ENCODE data around the gene HDAC4. TPM values are rescaled to one million over a fixed set of nuclear protein-coding genes. Genes with fewer than 3 reads are reported as not detected.
A peak's percentile ranks its signal among the peaks of the same experiment; 100 is the strongest.

Gene HDAC4
- total and polyA plus RNA-seq, 4 donors, result 6.8 to 75.5 (median 30.2) TPM

- intact Hi-C loops (cut with DNase I), result loop anchor here in 1 of 2 donors (2.0 kb wide), 1 partner anchor 21 kb away; no protein-coding TSS in a partner anchor
- DNase-seq (peak; percentile 62 to 76), ATAC-seq (ENCODE audit: low FRiP score) (no peak)
- Histone ChIP-seq H3K27me3 (ENCODE audit: control insufficient read depth in 1 of 2, insufficient read depth in 2 of 2, low read length in 1 of 2) (no peaks in the 10 kb centered on the region), H3K9me3 (ENCODE audit: control insufficient read depth, low read length) (no peaks in the 10 kb centered on the region), H3K36me3 (ENCODE audit: control insufficient read depth in 1 of 2, insufficient read depth in 2 of 2, low read length in 1 of 2) (no peaks in the 10 kb centered on the region), H3K27ac (ENCODE audit: low read depth in 1 of 2, low read length in 2 of 2) (no peak overlapping the region), H3K4me1 (ENCODE audit: control insufficient read depth in 1 of 2, insufficient read depth in 2 of 2, low read length in 2 of 2) (no peaks in the 10 kb centered on the region), H3K4me3 (ENCODE audit: low read length in 2 of 2) (no peak overlapping the region)
- WGBS, 2 donors, result 92 to 93% methylated on average over 23 of the region's 23 CpGs
These were observed 127.3 kb downstream of the HDAC4 start for GRCh38 chr2:239273280-239274234.

- Histone ChIP-seq H3K4me1 (ENCODE audit: control insufficient read depth in 1 of 2, insufficient read depth in 2 of 2, low read length in 2 of 2) (no peaks in the 10 kb centered on the region), H3K9me3 (ENCODE audit: control insufficient read depth, low read length) (no peaks in the 10 kb centered on the region), H3K36me3 (ENCODE audit: control insufficient read depth in 1 of 2, insufficient read depth in 2 of 2, low read length in 1 of 2) (no peaks in the 10 kb centered on the region), H3K4me3 (ENCODE audit: low read length in 2 of 2) (no peak overlapping the region), H3K27ac (ENCODE audit: low read depth in 1 of 2, low read length in 2 of 2) (no peak overlapping the region), H3K27me3 (ENCODE audit: control insufficient read depth in 1 of 2, insufficient read depth in 2 of 2, low read length in 1 of 2) (no peaks in the 10 kb centered on the region)
- intact Hi-C loops (cut with DNase I), result no loop called here
- ATAC-seq (ENCODE audit: low FRiP score), result no peak
- no peak for DNase-seq
- 97 to 98% methylated on average over 9 of the region's 9 CpGs for WGBS, 2 donors
These were observed 128.2 kb downstream of the HDAC4 start for GRCh38 chr2:239272626-239273025.

- Histone ChIP-seq H3K9me3 (ENCODE audit: control insufficient read depth, low read length) (no peaks in the 10 kb centered on the region), H3K4me1 (ENCODE audit: control insufficient read depth in 1 of 2, insufficient read depth in 2 of 2, low read length in 2 of 2) (no peaks in the 10 kb centered on the region), H3K36me3 (ENCODE audit: control insufficient read depth in 1 of 2, insufficient read depth in 2 of 2, low read length in 1 of 2) (no peaks in the 10 kb centered on the region), H3K27me3 (ENCODE audit: control insufficient read depth in 1 of 2, insufficient read depth in 2 of 2, low read length in 1 of 2) (no peaks in the 10 kb centered on the region), H3K27ac (ENCODE audit: low read depth in 1 of 2, low read length in 2 of 2) (no peak overlapping the region), H3K4me3 (ENCODE audit: low read length in 2 of 2) (no peak overlapping the region)
- intact Hi-C loops (cut with DNase I), result no loop called here
- ATAC-seq (ENCODE audit: low FRiP score) (no peak), DNase-seq (no peak)
- WGBS, 2 donors, result 50 to 63% methylated on average over 5 of the region's 5 CpGs
These were observed 128.9 kb downstream of the HDAC4 start for GRCh38 chr2:239271882-239272281.

GRCh38 chr2:239271471-239271870 lies 129.3 kb downstream of the HDAC4 start:
- Histone ChIP-seq H3K4me1 (ENCODE audit: control insufficient read depth in 1 of 2, insufficient read depth in 2 of 2, low read length in 2 of 2) (no peaks in the 10 kb centered on the region), H3K36me3 (ENCODE audit: control insufficient read depth in 1 of 2, insufficient read depth in 2 of 2, low read length in 1 of 2) (no peaks in the 10 kb centered on the region), H3K27me3 (ENCODE audit: control insufficient read depth in 1 of 2, insufficient read depth in 2 of 2, low read length in 1 of 2) (no peaks in the 10 kb centered on the region), H3K27ac (ENCODE audit: low read depth in 1 of 2, low read length in 2 of 2) (no peak overlapping the region), H3K9me3 (ENCODE audit: control insufficient read depth, low read length) (no peaks in the 10 kb centered on the region), H3K4me3 (ENCODE audit: low read length in 2 of 2) (no peak overlapping the region)
- peak in 1 of 2 donors; percentile 67 for DNase-seq
- intact Hi-C loops (cut with DNase I), result no loop called here
- 89 to 93% methylated on average over 11 of the region's 11 CpGs for WGBS, 2 donors
- ATAC-seq (ENCODE audit: low FRiP score), result no peak

- no peak overlapping the region for H3K27ac ChIP-seq (ENCODE audit: low read depth in 1 of 2, low read length in 2 of 2)
- H3K36me3 ChIP-seq (ENCODE audit: control insufficient read depth in 1 of 2, insufficient read depth in 2 of 2, low read length in 1 of 2), result no peaks in the 10 kb centered on the region
- DNase-seq, result peak in 1 of 2 donors; percentile 51
- no peaks in the 10 kb centered on the region for H3K9me3 ChIP-seq (ENCODE audit: control insufficient read depth, low read length)
- H3K27me3 ChIP-seq (ENCODE audit: control insufficient read depth in 1 of 2, insufficient read depth in 2 of 2, low read length in 1 of 2), result no peaks in the 10 kb centered on the region
- peaks cover 0 to under 1% of the 10 kb centered on the region in 2 donors for H3K4me1 ChIP-seq (ENCODE audit: control insufficient read depth in 1 of 2, insufficient read depth in 2 of 2, low read length in 2 of 2)
- no peak for ATAC-seq (ENCODE audit: low FRiP score)
- no peak overlapping the region for H3K4me3 ChIP-seq (ENCODE audit: low read length in 2 of 2)
- WGBS, 2 donors, result 96% methylated on average over 10 of the region's 10 CpGs
- intact Hi-C loops (cut with DNase I), result loop anchor here in 1 of 2 donors (5.0 kb wide), 1 partner anchor 43 kb away; no protein-coding TSS in a partner anchor
These were observed 130.9 kb downstream of the HDAC4 start for GRCh38 chr2:239269916-239270315.

GRCh38 chr2:239269173-239269885 lies 131.5 kb downstream of the HDAC4 start:
- Histone ChIP-seq H3K9me3 (ENCODE audit: control insufficient read depth, low read length) (no peaks in the 10 kb centered on the region), H3K4me1 (ENCODE audit: control insufficient read depth in 1 of 2, insufficient read depth in 2 of 2, low read length in 2 of 2) (peaks cover 0 to 1% of the 10 kb centered on the region in 2 donors), H3K4me3 (ENCODE audit: low read length in 2 of 2) (no peak overlapping the region), H3K27ac (ENCODE audit: low read depth in 1 of 2, low read length in 2 of 2) (no peak overlapping the region), H3K27me3 (ENCODE audit: control insufficient read depth in 1 of 2, insufficient read depth in 2 of 2, low read length in 1 of 2) (no peaks in the 10 kb centered on the region), H3K36me3 (ENCODE audit: control insufficient read depth in 1 of 2, insufficient read depth in 2 of 2, low read length in 1 of 2) (no peaks in the 10 kb centered on the region)
- ATAC-seq (ENCODE audit: low FRiP score), result no peak
- WGBS, 2 donors, result 90 to 93% methylated on average over 10 of the region's 10 CpGs
- peak in 1 of 2 donors; percentile 63 for DNase-seq
- intact Hi-C loops (cut with DNase I), result loop anchor here in 1 of 2 donors (5.0 kb wide), 1 partner anchor 42 kb away; no protein-coding TSS in a partner anchor

- intact Hi-C loops (cut with DNase I), result loop anchor here (1.0 to 5.0 kb wide), 2 partner anchors 41 to 47 kb away; no protein-coding TSS in a partner anchor
- Histone ChIP-seq H3K27ac (ENCODE audit: low read depth in 1 of 2, low read length in 2 of 2) (peak overlapping the region in 1 of 2 donors; percentile 30), H3K9me3 (ENCODE audit: control insufficient read depth, low read length) (no peaks in the 10 kb centered on the region), H3K27me3 (ENCODE audit: control insufficient read depth in 1 of 2, insufficient read depth in 2 of 2, low read length in 1 of 2) (no peaks in the 10 kb centered on the region), H3K4me3 (ENCODE audit: low read length in 2 of 2) (no peak overlapping the region), H3K36me3 (ENCODE audit: control insufficient read depth in 1 of 2, insufficient read depth in 2 of 2, low read length in 1 of 2) (no peaks in the 10 kb centered on the region), H3K4me1 (ENCODE audit: control insufficient read depth in 1 of 2, insufficient read depth in 2 of 2, low read length in 2 of 2) (peaks cover 0 to 1% of the 10 kb centered on the region in 2 donors)
- ATAC-seq (ENCODE audit: low FRiP score), result no peak
- no peak for DNase-seq
- 75 to 80% methylated on average over 3 of the region's 3 CpGs for WGBS, 2 donors
These were observed 132.3 kb downstream of the HDAC4 start for GRCh38 chr2:239268549-239268948.

GRCh38 chr2:239268082-239268481 lies 132.7 kb downstream of the HDAC4 start:
- Histone ChIP-seq H3K27ac (ENCODE audit: low read depth in 1 of 2, low read length in 2 of 2) (peak overlapping the region in 1 of 2 donors; percentile 74), H3K36me3 (ENCODE audit: control insufficient read depth in 1 of 2, insufficient read depth in 2 of 2, low read length in 1 of 2) (no peaks in the 10 kb centered on the region), H3K9me3 (ENCODE audit: control insufficient read depth, low read length) (no peaks in the 10 kb centered on the region), H3K27me3 (ENCODE audit: control insufficient read depth in 1 of 2, insufficient read depth in 2 of 2, low read length in 1 of 2) (no peaks in the 10 kb centered on the region), H3K4me3 (ENCODE audit: low read length in 2 of 2) (no peak overlapping the region), H3K4me1 (ENCODE audit: control insufficient read depth in 1 of 2, insufficient read depth in 2 of 2, low read length in 2 of 2) (peaks cover 0 to 1% of the 10 kb centered on the region in 2 donors)
- intact Hi-C loops (cut with DNase I), result loop anchor here (1.0 to 5.0 kb wide), 2 partner anchors 41 to 47 kb away; no protein-coding TSS in a partner anchor
- ATAC-seq (ENCODE audit: low FRiP score), result peak; percentile 59
- 13 to 19% methylated on average over 6 of the region's 6 CpGs for WGBS, 2 donors
- peak in 1 of 2 donors; percentile 86 for DNase-seq
